OCI-LY7 (cell line): ENCODE measurements around the gene STX12.

Source experiments
- CTCF ChIP-seq: fragments of 200-600 bp; sonication (generic); conservative IDR thresholded peaks from 2 replicates; pipeline ENCODE4 v1.5.1; 2014; ENCODE audit warnings: mild to moderate bottlenecking, antibody characterized with exemption, low read length, moderate library complexity, mixed read lengths
- EZH2phosphoT487 ChIP-seq: fragments of 200-600 bp; sonication (generic); IDR thresholded peaks from 2 replicates; pipeline ENCODE4 v1.6.1; 2018; ENCODE audit warnings: low read depth, borderline replicate concordance, mild to moderate bottlenecking, mixed run types, antibody characterized with exemption, low read length, moderate library complexity, mixed read lengths

- no peak for TF ChIP-seq CTCF
- no peak for TF ChIP-seq EZH2phosphoT487
Observed at GRCh38 chr1:27779122-27779521, 6.1 kb downstream of the STX12 start.
